Breast epithelium (tissue), 3 donors: ENCODE measurements around the gene BAZ2B.

Experiments
- POLR2A ChIP-seq: fragments of 450-650 bp; IDR thresholded peaks from one replicate; pipeline ENCODE4 v1.6.1; 2016; ENCODE audit warnings: antibody characterized with exemption, mild to moderate bottlenecking, moderate library complexity
- POLR2AphosphoS5 ChIP-seq, 3 donors: sonication (generic); formaldehyde crosslinking; IDR thresholded peaks; one replicate each; pipeline ENCODE4 v1.6.1; 2017; ENCODE audit warnings: antibody characterized with exemption in 3 of 3
- TF ChIP-seq, protein P1 (sequence below), 3 donors: fragments of 450-650 bp; IDR thresholded peaks; one replicate each; pipeline ENCODE4 v1.5.1; 2016 to 2017; ENCODE audit warnings: antibody characterized with exemption in 3 of 3, mild to moderate bottlenecking in 3 of 3, moderate library complexity in 3 of 3

DNA sequence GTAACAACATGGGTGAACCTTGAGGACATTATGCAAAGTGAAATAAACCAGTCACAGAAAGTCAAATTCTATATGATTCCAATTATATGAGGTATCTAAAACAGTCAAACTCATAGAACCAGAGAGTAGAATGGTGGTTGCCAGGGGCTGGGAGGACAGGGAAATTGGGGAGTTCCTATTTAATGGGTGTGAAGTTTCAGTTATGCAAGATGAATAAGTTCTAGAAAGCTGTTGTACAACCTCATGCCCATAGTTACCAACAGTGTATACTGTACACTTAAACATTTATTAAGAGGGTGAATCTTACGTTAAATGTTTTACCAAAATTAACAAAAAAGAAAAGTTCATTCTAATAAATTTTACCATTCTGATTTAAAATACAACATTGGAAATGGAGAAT is 237.2 kb downstream of the BAZ2B start:
- TF ChIP-seq POLR2A (no peak), POLR2AphosphoS5 (IDR thresholded peaks at IDR 0.05) (no peak)
- TF ChIP-seq, protein P1, sequence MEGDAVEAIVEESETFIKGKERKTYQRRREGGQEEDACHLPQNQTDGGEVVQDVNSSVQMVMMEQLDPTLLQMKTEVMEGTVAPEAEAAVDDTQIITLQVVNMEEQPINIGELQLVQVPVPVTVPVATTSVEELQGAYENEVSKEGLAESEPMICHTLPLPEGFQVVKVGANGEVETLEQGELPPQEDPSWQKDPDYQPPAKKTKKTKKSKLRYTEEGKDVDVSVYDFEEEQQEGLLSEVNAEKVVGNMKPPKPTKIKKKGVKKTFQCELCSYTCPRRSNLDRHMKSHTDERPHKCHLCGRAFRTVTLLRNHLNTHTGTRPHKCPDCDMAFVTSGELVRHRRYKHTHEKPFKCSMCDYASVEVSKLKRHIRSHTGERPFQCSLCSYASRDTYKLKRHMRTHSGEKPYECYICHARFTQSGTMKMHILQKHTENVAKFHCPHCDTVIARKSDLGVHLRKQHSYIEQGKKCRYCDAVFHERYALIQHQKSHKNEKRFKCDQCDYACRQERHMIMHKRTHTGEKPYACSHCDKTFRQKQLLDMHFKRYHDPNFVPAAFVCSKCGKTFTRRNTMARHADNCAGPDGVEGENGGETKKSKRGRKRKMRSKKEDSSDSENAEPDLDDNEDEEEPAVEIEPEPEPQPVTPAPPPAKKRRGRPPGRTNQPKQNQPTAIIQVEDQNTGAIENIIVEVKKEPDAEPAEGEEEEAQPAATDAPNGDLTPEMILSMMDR (IDR thresholded peaks at IDR 0.05): no peak
